ENCODE data around the gene KCNH4. TPM values are rescaled to one million over a fixed set of nuclear protein-coding genes. Genes with fewer than 3 reads are reported as not detected.
"Not testable (repeated sequence)": the region's sequence is repeated elsewhere in the genome, so short reads cannot be mapped to it uniquely, and the experiment has no call there.

KCNH4 gene
- total RNA-seq, 1 donor from 2014 or later, result 0.41 TPM

GRCh38 chr17:42142371-42142896 lies 38.5 kb downstream of the KCNH4 start:
- FAIRE-seq (no peak), DNase-seq (ENCODE audit: low spot score in 2 of 2) (no peak)

GRCh38 chr17:42141382-42141781 lies 39.6 kb downstream of the KCNH4 start:
- no peak for FAIRE-seq
- no peak for DNase-seq (ENCODE audit: low spot score in 2 of 2)

- not testable (repeated sequence) for FAIRE-seq; DNase-seq (ENCODE audit: low spot score in 2 of 2)
These were observed 40.3 kb downstream of the KCNH4 start for GRCh38 chr17:42140690-42141089.

GRCh38 chr17:42138749-42139492 lies 42.0 kb downstream of the KCNH4 start:
- FAIRE-seq (no peak), DNase-seq (ENCODE audit: low spot score in 2 of 2) (no peak)

GRCh38 chr17:42136654-42137051 lies 44.3 kb downstream of the KCNH4 start:
- FAIRE-seq (no peak), DNase-seq (ENCODE audit: low spot score in 2 of 2) (no peak)

- FAIRE-seq (no peak), DNase-seq (ENCODE audit: low spot score in 2 of 2) (no peak)
These were observed 45.0 kb downstream of the KCNH4 start for GRCh38 chr17:42135664-42136653.

GRCh38 chr17:42135151-42135550 lies 45.8 kb downstream of the KCNH4 start:
- DNase-seq (ENCODE audit: low spot score in 2 of 2) (no peak), FAIRE-seq (no peak)

GRCh38 chr17:42133461-42134041 lies 47.4 kb downstream of the KCNH4 start:
- FAIRE-seq (no peak), DNase-seq (ENCODE audit: low spot score in 2 of 2) (no peak)

GRCh38 chr17:42132941-42133340 lies 48.0 kb downstream of the KCNH4 start:
- no peak for FAIRE-seq
- DNase-seq (ENCODE audit: low spot score in 2 of 2), result peak; percentile 59 to 63

- FAIRE-seq, result no peak
These were observed 48.9 kb downstream of the KCNH4 start for GRCh38 chr17:42131981-42132432.

GRCh38 chr17:42131232-42131631 lies 49.7 kb downstream of the KCNH4 start:
- no peak for FAIRE-seq
- no peak for DNase-seq (ENCODE audit: low spot score in 2 of 2)

More at GRCh38 chr17:42131981-42132432, 48.9 kb downstream of the KCNH4 start:
- no peak for DNase-seq (ENCODE audit: low spot score in 2 of 2)

- FAIRE-seq (no peak), DNase-seq (ENCODE audit: low spot score in 2 of 2) (no peak)
These were observed 50.5 kb downstream of the KCNH4 start for GRCh38 chr17:42130310-42130936.

- FAIRE-seq (no peak), DNase-seq (ENCODE audit: low spot score in 2 of 2) (no peak)
These were observed 51.7 kb downstream of the KCNH4 start for GRCh38 chr17:42129109-42129837.

GRCh38 chr17:42127414-42127813 lies 53.5 kb downstream of the KCNH4 start:
- no peak for DNase-seq (ENCODE audit: low spot score in 2 of 2)
- FAIRE-seq, result no peak

- no peak for DNase-seq (ENCODE audit: low spot score in 2 of 2)
- no peak for FAIRE-seq
These were observed 54.1 kb downstream of the KCNH4 start for GRCh38 chr17:42126836-42127235.

GRCh38 chr17:42125565-42125964 lies 55.4 kb downstream of the KCNH4 start:
- FAIRE-seq, result no peak

GRCh38 chr17:42124256-42124655 lies 56.7 kb downstream of the KCNH4 start:
- DNase-seq (ENCODE audit: low spot score in 2 of 2) (no peak), FAIRE-seq (no peak)

More at GRCh38 chr17:42125565-42125964, 55.4 kb downstream of the KCNH4 start:
- DNase-seq (ENCODE audit: low spot score in 2 of 2), result no peak

- no peak for FAIRE-seq
- DNase-seq (ENCODE audit: low spot score in 2 of 2), result no peak
These were observed 58.3 kb downstream of the KCNH4 start, which contains the start of gene HSPB9 for GRCh38 chr17:42122371-42123303. TSS of gene HSPB9 (plus strand) at chr17:42122804. CDS start at chr17:42122851, 47 bp downstream.
